GM21381 (cell line): ENCODE measurements around the gene LAMTOR5.
"Not testable (repeated sequence)": the region's sequence is repeated elsewhere in the genome, so short reads cannot be mapped to it uniquely, and the experiment has no call there.

Source experiments
- ATAC-seq: cut with Tn5 transposase; IDR thresholded peaks from one replicate; pipeline ENCODE4 v1.9.1; 2021; ENCODE audit warnings: mild to moderate bottlenecking, moderate library complexity; ENCODE audit not compliant: unreplicated experiment

The LAMTOR5 gene

DNA sequence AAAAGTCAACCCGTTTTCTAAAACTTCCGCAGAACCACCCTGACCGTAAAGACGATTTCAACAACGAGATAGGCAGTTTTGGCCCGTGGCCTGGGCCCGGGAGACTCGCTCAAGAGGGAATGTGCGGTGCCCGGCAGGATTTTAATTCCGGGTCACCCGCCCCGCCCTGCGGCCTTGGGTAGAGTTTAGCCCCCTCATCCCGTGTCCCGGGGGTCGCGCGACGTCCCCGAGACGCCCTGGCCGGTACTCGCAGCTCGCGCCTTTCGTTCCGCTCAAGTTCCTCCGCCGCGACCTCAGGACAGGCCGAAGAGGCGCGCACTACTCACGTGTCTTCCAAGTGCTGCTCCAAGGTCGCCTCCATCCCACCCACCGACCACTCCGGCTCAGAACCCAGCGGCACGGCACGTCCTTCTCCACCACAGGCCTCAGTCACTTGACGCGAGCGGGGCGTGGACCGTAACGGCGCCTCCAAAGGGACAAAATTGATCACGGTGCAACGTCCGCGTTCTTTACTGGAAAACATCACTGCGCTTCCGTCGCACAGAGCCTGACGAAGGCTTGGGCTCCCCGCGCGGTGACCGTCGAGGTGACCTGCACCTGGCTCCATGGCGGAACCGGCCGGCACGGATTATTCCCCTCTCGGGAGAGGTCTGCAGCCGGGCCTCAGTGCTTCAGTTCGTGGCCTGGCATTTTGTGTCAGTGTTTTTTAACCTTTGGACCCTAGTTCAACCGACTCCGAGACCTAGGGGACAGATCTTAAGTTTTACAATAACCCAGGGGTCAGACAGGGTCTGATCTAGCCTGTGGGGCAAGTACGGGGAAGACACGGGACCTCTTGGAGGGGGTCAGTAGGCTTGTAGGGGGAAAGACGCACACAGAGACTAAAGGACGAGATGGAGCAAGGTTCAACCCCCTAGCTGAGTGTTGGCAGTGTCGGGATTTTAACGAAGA lies at the start of gene LAMTOR5:
Gene LAMTOR5, minus strand, starts transcription at position 435 of the 951 bp plus-strand sequence. Its CDS starts 74 bp downstream, at position 361.
- ATAC-seq, result peak; percentile 92

DNA sequence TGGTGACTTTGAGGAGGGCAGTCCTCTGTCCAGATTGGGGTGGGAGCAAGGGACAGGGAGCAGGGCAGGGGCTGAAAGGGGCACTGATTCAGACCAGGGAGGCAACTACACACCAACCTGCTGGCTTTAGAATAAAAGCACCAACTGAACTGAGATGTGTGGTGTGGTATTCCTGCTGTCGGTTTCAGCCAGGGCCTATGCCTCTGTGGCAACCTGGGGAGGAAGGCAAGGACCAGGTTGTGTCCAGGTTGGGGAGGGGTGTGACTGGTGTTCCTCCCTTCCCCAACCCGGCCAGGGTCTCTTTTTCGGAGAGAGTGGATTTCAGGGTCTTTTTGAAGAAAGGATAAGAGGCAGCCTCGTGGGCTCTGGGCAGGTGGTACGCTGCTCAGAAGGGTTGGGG lies 49.7 kb upstream of the LAMTOR5 start:
- no peak for ATAC-seq

DNA sequence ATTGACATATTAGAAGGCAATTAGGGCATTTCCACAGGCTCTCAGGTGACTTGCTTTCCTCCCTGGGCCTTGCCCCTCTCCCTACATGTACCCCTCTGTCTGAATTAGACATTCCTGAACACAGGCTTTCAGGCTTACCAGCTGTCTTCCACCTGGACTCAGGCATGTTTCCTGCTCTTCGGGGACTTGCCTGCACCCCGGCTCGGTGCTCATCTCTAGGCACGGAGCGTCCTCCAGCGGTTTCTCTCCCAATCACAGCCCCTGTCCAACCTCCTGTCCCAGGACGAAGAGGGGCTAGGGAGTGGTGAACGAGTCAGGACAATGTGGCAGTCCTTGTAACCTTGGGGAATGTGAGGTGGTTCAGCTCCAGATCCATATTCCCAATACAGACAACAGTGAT lies 47.7 kb upstream of the LAMTOR5 start:
- no peak for ATAC-seq

DNA sequence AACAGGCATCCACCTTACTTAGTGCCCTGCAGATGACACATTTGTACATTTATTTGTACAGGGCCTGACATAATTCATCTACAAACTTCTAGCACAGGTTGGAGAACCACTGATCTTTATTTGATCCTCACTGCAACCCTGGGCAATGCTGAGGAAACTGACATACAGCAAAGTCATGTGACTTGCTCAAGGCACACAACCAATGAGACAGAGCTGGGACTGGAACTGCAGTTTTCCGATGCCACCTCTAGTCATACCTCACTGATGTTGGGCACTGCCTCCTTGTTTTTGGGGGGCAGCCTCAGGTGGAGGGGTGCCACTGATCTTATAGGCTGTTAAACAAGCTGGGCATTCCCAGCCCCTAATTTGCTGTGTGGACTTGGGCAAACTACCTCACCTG lies 46.8 kb upstream of the LAMTOR5 start:
- no peak for ATAC-seq

DNA sequence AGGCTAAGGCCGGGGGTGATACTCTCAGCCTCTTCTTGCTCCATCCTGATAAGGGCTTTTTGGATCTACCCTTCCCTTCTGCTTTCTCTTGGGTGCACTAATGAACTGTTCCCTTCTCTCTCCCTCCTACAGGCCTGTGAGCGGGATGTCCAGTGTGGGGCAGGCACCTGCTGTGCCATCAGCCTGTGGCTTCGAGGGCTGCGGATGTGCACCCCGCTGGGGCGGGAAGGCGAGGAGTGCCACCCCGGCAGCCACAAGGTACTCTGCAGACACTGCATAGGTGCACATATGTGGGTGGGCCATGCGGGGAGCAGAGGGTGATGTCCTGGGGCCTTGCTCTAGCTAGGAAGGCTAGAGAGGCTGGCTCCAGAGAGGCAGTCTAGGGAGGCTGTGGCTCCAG lies 46.3 kb upstream of the LAMTOR5 start:
- ATAC-seq, result no peak

DNA sequence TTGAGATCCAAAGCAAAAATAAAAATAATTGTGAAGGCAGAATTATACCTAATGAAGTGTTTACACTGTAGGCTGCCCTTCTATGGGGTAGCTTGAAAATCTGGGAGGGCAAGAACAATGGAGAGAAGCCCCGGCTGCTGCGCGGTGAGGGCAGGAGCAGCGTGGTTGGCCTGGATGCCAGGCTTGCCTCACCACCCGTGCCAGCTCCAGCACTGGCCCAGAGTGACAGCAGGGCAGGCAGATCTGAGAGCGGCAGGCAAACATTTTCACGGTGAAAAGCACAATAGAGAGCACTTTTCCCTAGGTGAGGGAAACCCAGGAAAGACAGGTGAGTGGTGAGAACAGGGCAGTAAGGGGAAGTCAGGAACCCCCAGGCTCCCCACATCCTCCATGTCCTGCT lies 44.8 kb upstream of the LAMTOR5 start:
- no peak for ATAC-seq

DNA sequence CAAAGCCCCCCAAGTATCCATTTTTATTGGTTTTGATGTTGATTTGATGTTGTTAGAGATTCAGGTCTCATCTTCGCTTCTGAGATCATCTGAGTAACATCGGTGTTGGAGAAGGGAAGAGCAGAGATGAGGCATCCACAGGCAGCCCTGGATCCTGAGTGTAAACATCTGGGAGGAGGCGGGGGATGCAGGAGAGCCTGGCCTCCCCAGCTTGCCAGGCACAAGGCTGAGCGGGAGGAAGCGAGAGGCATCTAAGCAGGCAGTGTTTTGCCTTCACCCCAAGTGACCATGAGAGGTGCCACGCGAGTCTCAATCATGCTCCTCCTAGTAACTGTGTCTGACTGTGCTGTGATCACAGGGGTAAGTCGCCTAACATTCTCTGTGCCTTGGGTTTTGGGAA lies 43.4 kb upstream of the LAMTOR5 start, which contains the start of gene PROK1:
Gene PROK1, plus strand, starts transcription at position 221 of the 400 bp plus-strand sequence. Its CDS starts 68 bp downstream, at position 289.
- no peak for ATAC-seq

DNA sequence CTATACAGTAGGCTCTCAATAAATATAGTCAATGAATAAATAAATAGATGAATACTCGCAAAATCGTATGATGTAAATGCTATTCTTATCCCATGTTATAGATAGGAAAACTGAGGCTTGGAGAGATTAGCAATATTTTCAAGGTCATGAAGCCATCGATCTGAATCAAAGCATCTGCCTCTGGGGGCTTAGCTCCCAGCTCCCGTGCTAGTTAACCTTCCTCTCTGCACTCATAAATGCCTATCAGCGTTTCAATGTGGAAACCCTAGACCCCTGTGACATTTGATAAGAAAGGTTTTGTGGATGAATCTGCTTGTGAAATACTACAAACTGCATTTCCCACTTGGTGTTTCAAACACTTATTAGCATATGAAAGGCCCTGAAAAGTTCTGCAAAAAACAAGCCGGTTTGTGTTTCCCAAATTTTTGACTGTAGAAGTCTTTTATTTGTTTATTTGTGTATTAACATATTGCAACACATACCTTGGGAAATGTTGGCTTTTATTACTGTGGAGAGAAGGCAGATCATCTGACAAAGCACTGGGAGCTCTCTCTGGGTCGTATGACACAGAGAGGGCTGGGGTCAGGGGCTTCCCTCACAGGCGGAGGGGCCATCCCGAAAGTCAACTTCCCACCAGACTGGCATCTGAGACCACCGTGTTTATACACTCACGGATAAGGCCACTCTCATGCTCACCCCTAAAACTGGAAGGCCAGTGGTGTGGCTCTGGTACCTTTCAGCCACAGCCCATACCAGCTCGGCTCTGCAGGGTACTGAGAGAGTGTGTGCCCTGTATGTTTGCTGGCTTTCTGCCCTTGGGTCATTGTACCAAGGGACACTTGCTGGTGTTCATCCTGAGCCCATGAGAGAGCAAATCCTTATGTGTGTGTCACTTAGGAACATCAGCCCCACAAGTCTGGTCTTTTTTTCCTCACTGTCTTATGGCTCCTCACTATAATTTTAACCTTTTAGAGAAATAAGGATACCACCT lies 42.5 kb upstream of the LAMTOR5 start:
- ATAC-seq, result no peak

DNA sequence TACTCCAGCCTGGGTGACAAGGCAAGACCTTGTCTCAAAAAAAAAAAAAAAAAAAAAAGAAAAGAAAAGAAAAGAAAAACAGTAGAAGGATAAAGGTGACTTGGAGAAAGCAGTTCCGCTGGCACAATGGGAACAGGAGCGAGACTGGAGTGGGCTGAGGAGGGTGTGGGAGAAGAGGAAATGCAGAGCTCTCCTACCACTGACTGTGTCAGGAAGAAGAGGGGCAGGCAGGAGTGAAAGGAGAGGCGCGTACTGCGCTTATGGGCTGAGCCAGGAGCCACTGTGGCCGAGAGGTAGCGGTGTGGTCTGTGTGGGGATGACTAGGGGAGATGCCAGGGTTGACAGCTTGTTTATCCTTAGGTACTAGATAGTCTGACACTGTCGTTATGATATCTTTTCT lies 37.1 kb upstream of the LAMTOR5 start:
- no peak for ATAC-seq

DNA sequence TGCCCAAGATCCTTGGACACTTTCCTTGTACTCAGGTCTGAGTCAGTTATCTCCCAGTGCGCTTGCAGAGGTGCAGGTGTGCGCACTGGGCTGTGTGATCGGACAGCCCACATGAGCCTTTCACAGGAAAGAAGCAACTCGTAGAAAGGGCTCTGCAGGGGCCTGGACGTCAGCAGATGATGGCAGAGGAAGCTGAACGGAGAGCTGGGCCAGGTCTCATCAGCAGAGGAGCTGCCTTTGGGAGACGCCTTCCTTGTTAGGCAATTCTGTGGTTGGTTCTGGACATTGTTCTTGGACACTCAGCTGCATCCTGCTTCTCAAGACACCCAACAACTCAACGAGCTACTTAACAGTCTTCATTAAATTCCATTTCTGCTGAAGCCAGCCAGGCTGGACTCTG lies 36.0 kb upstream of the LAMTOR5 start:
- ATAC-seq, result no peak

DNA sequence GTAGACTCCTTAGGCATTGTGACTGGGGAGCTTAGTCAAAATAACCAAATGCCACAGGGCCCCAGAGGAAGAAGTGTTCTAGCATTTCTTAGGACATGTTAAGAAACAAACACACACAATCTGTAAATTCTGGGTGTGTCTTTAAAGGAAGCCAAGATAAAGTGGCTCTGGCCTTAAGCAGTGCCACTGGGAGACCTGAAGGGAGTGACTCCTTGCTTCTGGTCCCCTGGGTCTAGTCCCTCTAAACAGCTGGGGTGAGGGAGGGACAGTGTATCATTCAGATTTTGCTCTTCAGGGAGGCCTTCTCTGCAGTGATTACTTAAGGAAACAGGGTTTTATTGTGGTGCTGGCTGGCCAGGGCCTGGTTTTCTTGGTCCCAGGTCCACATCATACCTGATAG lies 34.4 kb upstream of the LAMTOR5 start:
- no peak for ATAC-seq

DNA sequence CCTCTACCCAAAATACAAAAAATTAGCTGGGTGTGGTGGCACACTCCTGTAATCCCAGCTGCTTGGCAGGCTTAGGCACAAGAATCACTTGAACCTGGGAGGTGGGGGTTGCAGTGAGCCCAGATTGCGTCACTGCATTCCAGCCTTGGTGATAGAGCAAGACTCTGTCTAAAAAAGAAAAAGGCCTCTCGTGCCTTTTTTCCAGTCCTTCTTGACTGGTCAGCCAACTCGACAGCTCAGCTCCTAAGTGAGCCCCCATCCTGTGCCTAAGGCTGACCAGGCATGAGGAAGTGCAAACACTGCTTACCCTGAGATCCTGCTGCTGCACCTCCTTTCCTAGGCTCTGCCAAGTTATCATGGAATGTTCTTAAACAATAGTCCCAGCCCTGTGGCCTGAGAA lies 33.4 kb upstream of the LAMTOR5 start:
- ATAC-seq, result no peak

DNA sequence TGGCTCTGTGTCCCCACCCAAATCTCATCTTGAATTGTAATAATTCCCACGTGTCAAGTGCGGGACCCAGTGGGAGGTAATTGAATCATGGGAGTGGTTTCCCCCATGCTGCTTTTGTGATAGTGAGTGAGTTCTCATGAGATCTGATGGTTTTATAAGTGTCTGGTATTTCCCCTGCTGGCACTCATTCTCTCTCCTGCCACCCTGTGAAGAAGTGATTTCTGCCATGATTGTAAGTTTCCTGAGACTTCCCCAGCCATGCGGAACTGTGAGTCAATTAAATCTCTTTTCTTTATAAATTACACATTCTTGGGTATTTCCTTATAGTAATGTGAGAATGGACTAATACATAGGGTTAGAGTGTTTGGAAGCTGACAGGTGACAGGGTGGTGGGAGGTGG lies 32.4 kb upstream of the LAMTOR5 start:
- ATAC-seq, result not testable (repeated sequence)

DNA sequence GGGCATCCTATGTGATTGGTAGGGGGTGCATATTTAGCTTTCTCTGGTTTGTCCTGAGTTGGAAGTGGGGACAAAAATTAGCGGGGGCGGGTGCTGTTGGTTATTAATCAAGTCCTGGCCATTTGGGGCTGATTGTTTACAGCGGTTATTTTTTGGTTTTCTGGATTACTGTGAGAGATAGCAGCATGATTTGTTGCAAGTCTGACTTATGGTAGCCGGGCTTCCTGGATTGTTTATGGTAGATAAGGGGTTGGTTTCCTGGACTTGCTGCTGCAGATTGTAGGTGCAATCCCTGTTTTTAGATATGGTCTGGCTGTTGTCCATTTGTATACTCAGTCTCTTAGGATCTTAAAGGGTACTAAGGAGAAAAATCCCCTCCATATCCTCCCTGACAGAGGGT lies 31.4 kb upstream of the LAMTOR5 start:
- ATAC-seq, result no peak

DNA sequence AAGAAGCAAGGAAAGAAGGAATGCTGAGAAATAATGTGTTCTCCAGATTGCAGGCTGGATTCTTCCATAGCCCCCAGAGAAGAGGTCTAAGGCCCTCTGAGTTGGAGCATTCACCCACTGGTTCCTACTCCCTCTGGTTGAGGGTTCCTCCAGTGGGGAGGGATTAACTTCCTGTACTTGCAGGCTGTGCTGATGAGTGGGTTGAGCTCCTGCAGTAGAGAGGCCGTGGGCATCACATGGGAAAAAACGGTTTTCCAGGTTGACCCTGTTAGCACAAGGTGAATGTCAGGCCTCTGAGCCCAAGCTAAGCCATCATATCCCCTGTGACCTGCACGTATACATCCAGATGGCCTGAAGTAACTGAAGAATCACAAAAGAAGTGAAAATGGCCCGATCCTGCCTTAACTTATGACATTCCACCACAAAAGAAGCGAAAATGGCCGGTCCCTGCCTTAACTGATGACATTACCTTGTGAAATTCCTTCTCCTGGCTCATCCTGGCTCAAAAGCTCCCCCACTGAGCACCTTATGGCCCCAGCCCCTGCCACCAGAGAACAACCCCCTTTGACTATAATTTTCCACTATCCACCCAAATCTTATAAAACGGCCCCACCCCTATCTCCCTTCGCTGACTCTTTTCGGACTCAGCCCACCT lies 30.3 kb upstream of the LAMTOR5 start:
- ATAC-seq, result not testable (repeated sequence)

DNA sequence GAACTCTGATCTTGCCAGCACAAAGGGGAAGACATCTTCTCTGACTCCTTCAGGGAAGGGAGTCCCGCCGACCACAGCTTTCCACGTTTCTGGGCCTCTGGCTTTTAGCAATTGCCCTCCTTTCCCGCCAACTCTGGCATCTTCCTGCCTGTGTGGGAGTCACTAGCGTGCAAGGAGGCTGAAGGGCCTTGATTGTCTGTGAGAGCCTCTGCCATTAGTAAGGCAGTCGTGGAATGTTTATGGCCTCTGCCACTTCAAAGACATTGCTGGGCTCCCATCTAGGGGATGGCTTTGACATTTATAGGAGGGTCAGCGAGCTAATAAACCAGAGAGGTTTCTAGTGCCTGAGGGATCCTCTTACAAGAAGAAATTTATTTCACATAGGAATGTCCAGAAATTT lies 29.1 kb upstream of the LAMTOR5 start:
- no peak for ATAC-seq

DNA sequence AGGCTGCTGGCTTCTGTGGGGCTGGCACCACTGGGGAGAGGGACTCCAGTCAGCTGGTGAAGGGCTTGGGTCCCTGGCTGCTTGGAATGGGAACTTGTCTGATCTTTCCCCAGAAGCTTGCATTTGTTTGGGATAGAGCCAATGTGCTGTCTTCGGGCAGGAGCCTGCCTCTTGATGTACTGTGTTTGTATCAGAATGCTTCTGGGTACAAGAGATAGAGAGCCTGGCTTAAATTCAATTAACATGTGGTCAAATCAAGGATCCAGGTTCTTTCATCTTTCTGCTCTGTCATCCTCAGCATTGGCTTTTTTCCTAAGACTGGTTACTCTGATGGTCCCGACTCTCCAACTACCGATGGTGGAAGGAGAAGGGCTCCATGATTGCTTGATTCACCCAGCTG lies 27.5 kb upstream of the LAMTOR5 start:
- no peak for ATAC-seq

DNA sequence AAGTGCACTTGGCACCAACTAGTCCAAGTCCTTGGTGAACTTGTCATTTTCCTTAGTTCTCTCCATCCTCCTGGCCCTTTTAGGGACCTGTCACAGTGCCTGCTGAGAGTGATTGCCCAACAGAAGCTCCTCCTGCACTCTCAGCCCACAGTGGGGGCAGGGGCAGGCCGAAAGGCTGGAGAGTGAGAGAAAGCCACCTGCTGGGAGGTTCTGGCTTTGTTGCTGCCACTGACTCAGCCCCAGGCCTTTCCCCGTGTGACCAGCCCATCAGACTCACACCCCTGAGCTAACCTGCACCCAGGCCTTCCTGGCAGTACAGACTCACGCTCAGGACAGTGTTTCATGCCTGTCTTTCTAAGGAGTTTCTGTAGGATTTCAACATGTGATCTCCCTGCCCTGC lies 26.3 kb upstream of the LAMTOR5 start:
- ATAC-seq, result no peak

DNA sequence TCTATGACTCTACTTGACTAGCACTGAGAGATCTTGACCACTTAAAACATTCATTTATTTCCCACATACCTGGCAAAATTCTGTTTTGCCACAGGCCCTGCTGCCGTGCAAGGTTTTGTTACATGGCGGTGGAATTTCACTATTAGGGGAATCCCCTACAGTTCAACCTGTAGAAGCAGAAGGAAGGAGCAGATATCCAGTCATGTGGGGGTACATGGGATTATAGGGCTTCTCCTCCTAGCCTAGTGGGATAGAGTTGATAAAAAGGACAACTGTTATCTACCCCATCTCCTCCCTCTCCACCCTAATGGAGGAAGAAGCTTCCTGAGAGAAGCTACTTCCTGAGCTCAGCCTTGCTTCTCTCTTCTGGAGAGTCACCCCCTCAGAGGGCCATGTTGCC lies 25.7 kb upstream of the LAMTOR5 start:
- ATAC-seq, result no peak

DNA sequence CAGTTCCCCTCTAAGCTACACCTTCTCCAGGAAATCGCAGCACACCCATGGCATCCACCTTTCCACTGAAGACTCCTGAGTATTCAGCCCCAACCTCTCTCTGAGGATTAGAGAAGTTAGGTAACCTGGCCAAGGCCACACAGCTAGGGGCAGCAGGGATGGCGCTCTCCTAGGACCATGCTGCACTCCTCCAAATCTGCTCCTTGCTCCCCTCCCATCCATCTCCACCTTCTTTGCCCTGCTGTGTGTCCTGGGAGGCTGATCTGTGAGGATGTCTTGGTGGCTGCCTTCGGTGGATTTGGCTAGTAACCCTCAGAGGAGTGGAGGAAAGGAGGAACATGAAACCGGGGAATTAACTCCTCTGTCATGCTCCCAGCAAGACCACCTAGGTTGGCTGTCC lies 23.4 kb upstream of the LAMTOR5 start:
- no peak for ATAC-seq

DNA sequence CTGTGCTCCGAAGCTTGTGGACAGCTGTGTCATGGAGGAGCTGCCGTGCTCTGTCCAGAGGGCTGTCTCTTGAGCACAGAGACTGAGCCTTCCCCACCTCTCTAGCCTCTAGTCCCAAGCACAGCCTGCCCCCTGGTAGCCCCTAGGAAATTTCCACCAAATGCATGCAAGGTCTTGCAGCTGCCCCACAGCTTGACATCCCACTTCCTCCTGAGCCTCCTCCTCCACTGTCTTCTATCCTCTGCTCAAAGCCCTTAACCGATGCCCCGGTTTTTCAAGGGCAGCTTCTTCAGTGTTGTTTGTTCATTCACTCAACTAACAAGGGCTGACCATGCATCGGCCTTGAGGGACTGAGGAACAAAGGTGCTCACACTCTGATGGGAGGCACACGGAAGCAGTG lies 22.9 kb upstream of the LAMTOR5 start:
- no peak for ATAC-seq
